ENCODE results near the gene RNF31.

- TF ChIP-seq GATA2 (IDR thresholded peaks at IDR 0.05; ENCODE audit: low read depth, low read length) (no peak), GATA3 (IDR thresholded peaks at IDR 0.05; ENCODE audit: low read depth, low read length) (no peak)
These were observed 43.8 kb upstream of the RNF31 start for GRCh38 chr14:24103451-24103850.

Data from SH-SY5Y (cell line).